PC-3 (cell line): ENCODE measurements around the gene NAA10. TPM values are rescaled to one million over a fixed set of nuclear protein-coding genes. Genes with fewer than 3 reads are reported as not detected.

Experiments used
- ATAC-seq: fragments of 200-7000 bp; cut with Tn5 transposase; 2 replicates; pipeline ENCODE4 v1.9.1; 2020; ENCODE audit warnings: mild to moderate bottlenecking, moderate library complexity
- BruUV-seq: library from RNA; stranded (reverse); fragments of 400-500 nt; replicated peaks from 2 replicates; lab custom pipeline; 2021; lab: Mats Ljungman, UMichigan
- CTCF ChIA-PET: fragments of 300-600 bp; sonication (Branson Sonifier 250); formaldehyde crosslinking; loops from one replicate; lab custom pipeline; 2022; ENCODE audit warnings: antibody characterized with exemption; lab: Charles Lee
- POLR2A ChIA-PET: fragments of 300-600 bp; sonication (Branson Sonifier 250); formaldehyde crosslinking; loops from one replicate; lab custom pipeline; 2022; ENCODE audit warnings: antibody characterized with exemption; ENCODE audit not compliant: unreplicated experiment; lab: Charles Lee
- DNase-seq: peaks from one replicate; pipeline ENCODE4 v3.0.0-alpha.2; 2015
- H2AFZ ChIP-seq: fragments of 300-600 bp; sonication (generic); 2 replicates; pipeline ENCODE4 v1.6.0; 2016; ENCODE audit warnings: antibody characterized with exemption, low read length
- H3F3A ChIP-seq: fragments of 300-600 bp; sonication (generic); one replicate; pipeline ENCODE4 v1.6.0; 2017; ENCODE audit warnings: antibody characterized with exemption, low read length, control low read depth, mild to moderate bottlenecking; ENCODE audit not compliant: unreplicated experiment
- H3K27ac ChIP-seq: fragments of 300-600 bp; sonication (generic); 2 replicates; pipeline ENCODE4 v1.5.1; 2016; ENCODE audit warnings: mild to moderate bottlenecking, low read length
- H3K27me3 ChIP-seq: fragments of 300-600 bp; sonication (generic); 2 replicates; pipeline ENCODE4 v1.6.1; 2016; ENCODE audit warnings: low read length, mixed read lengths
- H3K36me3 ChIP-seq: fragments of 300-600 bp; sonication (generic); 2 replicates; pipeline ENCODE4 v1.6.1; 2016; ENCODE audit warnings: low read depth, mixed run types, low read length, mixed read lengths
- H3K4me1 ChIP-seq: fragments of 300-600 bp; sonication (generic); 2 replicates; pipeline ENCODE4 v1.5.1; 2016; ENCODE audit warnings: low read length; ENCODE audit not compliant: insufficient read depth
- H3K4me2 ChIP-seq: fragments of 300-600 bp; sonication (generic); 2 replicates; pipeline ENCODE4 v1.6.0; 2016; ENCODE audit warnings: low read length
- H3K4me3 ChIP-seq: fragments of 300-600 bp; sonication (generic); 2 replicates; pipeline ENCODE4 v1.5.1; 2016; ENCODE audit warnings: mild to moderate bottlenecking, low read length, mixed read lengths
- H3K79me2 ChIP-seq: fragments of 300-600 bp; sonication (generic); 2 replicates; pipeline ENCODE4 v1.6.1; 2017; ENCODE audit warnings: low read length, mixed read lengths
- H3K9ac ChIP-seq: fragments of 300-600 bp; sonication (generic); 2 replicates; pipeline ENCODE4 v1.6.0; 2016; ENCODE audit warnings: mild to moderate bottlenecking, low read length
- H3K9me2 ChIP-seq: fragments of 300-600 bp; sonication (generic); replicated peaks from 2 replicates; pipeline ENCODE4 v1.6.1; 2016; ENCODE audit warnings: mixed run types, low read length, mixed read lengths
- H3K9me3 ChIP-seq: fragments of 300-600 bp; sonication (generic); 2 replicates; pipeline ENCODE4 v1.6.1; 2016; ENCODE audit warnings: low read length, mixed read lengths
- H4K20me1 ChIP-seq: fragments of 300-600 bp; sonication (generic); 2 replicates; pipeline ENCODE4 v1.6.1; 2016; ENCODE audit warnings: low read length, mixed read lengths
- CTCF ChIP-seq: fragments of 300-600 bp; sonication (generic); conservative IDR thresholded peaks from 2 replicates; pipeline ENCODE4 v1.5.1; 2017; ENCODE audit warnings: antibody characterized with exemption, low read depth, mild to moderate bottlenecking, low read length
- EZH2 ChIP-seq: fragments of 300-600 bp; sonication (generic); IDR thresholded peaks from one replicate; pipeline ENCODE4 v1.6.1; 2017; ENCODE audit warnings: antibody characterized with exemption, mild to moderate bottlenecking, low read length; ENCODE audit not compliant: unreplicated experiment
- EZH2phosphoT487 ChIP-seq: fragments of 300-600 bp; sonication (generic); IDR thresholded peaks from 2 replicates; pipeline ENCODE4 v1.6.1; 2018; ENCODE audit warnings: mild to moderate bottlenecking, antibody characterized with exemption, low read length, borderline replicate concordance
- intact Hi-C: fragments of 100-400 bp; cut with micrococcal nuclease; formaldehyde crosslinking; loops from 2 replicates; pipeline ENCODE4 v1.9.0; 2023
- total RNA-seq: library from RNA; depleted of rRNA; stranded (reverse); fragments of >200 nt; gene quantifications from 2 replicates; pipeline ENCODE4 v1.2.3, GENCODE V29; 2014

Gene NAA10
- total RNA-seq, 1 experiment from 2014 or later: 172 TPM

- Histone ChIP-seq H3K9ac (peak within 1 kb of the TSS; percentile 100), H3K9me3 (no peaks in the 10 kb centered on the region), H3K79me2 (peaks cover 67% of the 10 kb centered on the region), H3F3A (peaks cover 6% of the 10 kb centered on the region), H3K9me2 (no peaks in the 10 kb centered on the region), H2AFZ (peak within 1 kb of the TSS; percentile 71), H3K4me3 (peak within 1 kb of the TSS; percentile 99), H3K4me1 (peaks cover 29% of the 10 kb centered on the region), H4K20me1 (peaks cover 29% of the 10 kb centered on the region), H3K27ac (peak within 1 kb of the TSS; percentile 100), H3K4me2 (peak within 1 kb of the TSS; percentile 96), H3K27me3 (no peaks in the 10 kb centered on the region), H3K36me3 (no peaks in the 10 kb centered on the region)
- POLR2A ChIA-PET: no interaction called here
- ATAC-seq: peak; percentile 38
- DNase-seq: peak; percentile 82
- CTCF ChIA-PET: interaction anchor here (0.6 kb wide), 1 partner anchor 125 kb away, joined by 4 read pairs; no protein-coding TSS in a partner anchor
- TSS peak; percentile 84 for BruUV-seq
- intact Hi-C loops: loop anchor here (2.0 to 10.0 kb wide), 2 partner anchors 43 to 403 kb away; partner anchors contain the start of genes EMD and FLNA
- TF ChIP-seq EZH2phosphoT487 (no peak), EZH2 (no peak), CTCF (no peak)
Observed at GRCh38 chrX:153971450-153972367, 36.9 kb upstream of the NAA10 start, which contains the start of gene HCFC1. Gene HCFC1, minus strand, starts transcription at chrX:153971818. Its CDS starts 978 bp downstream, at chrX:153970840.

GRCh38 chrX:153971124-153971449 lies 36.2 kb upstream of the NAA10 start:
- intact Hi-C loops: loop anchor here (2.0 to 10.0 kb wide), 2 partner anchors 42 to 404 kb away; partner anchors contain the start of genes EMD and FLNA
- H2AFZ ChIP-seq: peak overlapping the region; percentile 71
- CTCF ChIA-PET: no interaction called here
- no TSS peak for BruUV-seq
- H3K4me2 ChIP-seq: peak overlapping the region; percentile 93
- peaks cover 29% of the 10 kb centered on the region for H3K4me1 ChIP-seq
- H3K9ac ChIP-seq: peak overlapping the region; percentile 100
- H3K9me3 ChIP-seq: no peaks in the 10 kb centered on the region
- H3F3A ChIP-seq: peaks cover 6% of the 10 kb centered on the region
- POLR2A ChIA-PET: no interaction called here
- no peaks in the 10 kb centered on the region for H3K27me3 ChIP-seq
- DNase-seq (peak; percentile 88), ATAC-seq (peak; percentile 53)
- no peak for TF ChIP-seq CTCF
- TF ChIP-seq EZH2: no peak
- no peak for TF ChIP-seq EZH2phosphoT487
- H3K9me2 ChIP-seq: no peaks in the 10 kb centered on the region
- H3K4me3 ChIP-seq: peak overlapping the region; percentile 99
- H3K79me2 ChIP-seq: peaks cover 73% of the 10 kb centered on the region
- peak overlapping the region; percentile 100 for H3K27ac ChIP-seq
- peaks cover 34% of the 10 kb centered on the region for H4K20me1 ChIP-seq
- no peaks in the 10 kb centered on the region for H3K36me3 ChIP-seq
